CD4-positive, alpha-beta T cell treated with Interleukin-15 for 4 hours (primary cell): ENCODE results near the gene RAB7B.
"Not testable (repeated sequence)": the region's sequence is repeated elsewhere in the genome, so short reads cannot be mapped to it uniquely, and the experiment has no call there.

Source experiments
- DNase-seq: peaks from one replicate; pipeline ENCODE4 v3.0.0-alpha.2; 2020; ENCODE audit warnings: low spot score

Gene RAB7B

GRCh38 chr1:205996641-205997040 lies 6.6 kb downstream of the RAB7B start:
- not testable (repeated sequence) for DNase-seq

GRCh38 chr1:205994346-205994745 lies 8.8 kb downstream of the RAB7B start:
- DNase-seq: no peak

DNA sequence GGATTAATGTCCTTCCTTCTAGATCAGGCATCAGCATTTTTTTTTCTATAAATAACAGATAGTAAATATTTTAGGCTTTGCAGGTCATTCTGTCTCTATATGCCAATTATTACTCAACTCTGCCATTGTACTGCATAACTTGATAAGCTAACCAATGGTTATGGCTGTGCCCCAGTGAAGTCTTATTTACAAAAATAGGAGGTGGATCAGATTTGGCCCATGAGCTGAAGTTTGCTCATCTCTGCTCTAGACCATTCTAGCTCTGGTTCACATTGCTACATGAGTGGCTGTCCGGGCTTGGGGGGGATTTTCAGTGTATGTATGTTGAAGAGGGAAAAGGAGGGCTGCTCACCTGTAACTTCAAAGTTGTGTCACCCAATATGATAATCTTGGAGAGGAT lies 10.1 kb downstream of the RAB7B start:
- DNase-seq: no peak

- no peak for DNase-seq
Measured at GRCh38 chr1:205992218-205992882, 10.8 kb downstream of the RAB7B start.

- DNase-seq: no peak
Measured at GRCh38 chr1:205991237-205991636, 12.0 kb downstream of the RAB7B start.

GRCh38 chr1:205990226-205990625 lies 13.0 kb downstream of the RAB7B start:
- no peak for DNase-seq

- no peak for DNase-seq
Measured at GRCh38 chr1:205989786-205990185, 13.4 kb downstream of the RAB7B start.

DNA sequence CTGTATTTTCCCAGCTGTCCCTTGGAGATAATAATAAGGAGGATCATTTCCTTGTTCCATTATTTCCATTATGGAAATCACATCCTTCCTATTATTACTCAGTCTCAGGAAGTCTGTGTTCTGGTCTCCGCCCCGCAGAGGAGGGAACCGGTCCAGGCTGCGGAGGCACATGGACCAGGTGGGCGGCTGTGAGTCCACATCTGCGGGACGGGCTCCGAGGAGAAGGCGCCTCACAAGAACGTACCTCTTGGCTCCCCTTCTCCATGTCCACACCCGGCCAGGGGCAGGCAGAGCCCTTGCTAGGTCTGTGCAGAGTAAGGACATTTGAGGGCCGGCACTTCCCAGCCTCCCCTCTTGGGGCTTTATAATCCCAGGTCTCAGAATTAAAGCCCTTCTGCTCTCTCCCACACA lies 14.6 kb downstream of the RAB7B start:
- no peak for DNase-seq

DNA sequence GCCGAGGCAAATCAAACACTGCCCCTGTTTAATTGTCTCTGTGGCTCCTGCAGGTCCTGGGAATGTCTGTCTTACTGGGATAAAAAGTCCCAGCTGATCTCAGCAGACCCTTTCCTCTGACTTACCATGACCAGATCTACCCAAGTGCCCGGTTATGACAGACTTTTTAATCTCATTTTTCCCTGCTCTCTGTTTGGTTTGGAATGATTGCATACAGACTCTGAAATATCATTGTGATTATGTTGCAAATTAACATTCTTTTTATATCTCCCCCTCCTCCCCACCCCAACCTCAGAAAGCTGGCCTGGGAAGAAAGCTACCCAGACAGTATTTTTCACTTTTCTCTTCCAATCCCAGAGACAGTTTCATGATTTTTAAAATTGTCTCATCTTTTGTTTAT lies 16.3 kb downstream of the RAB7B start:
- no peak for DNase-seq

- no peak for DNase-seq
Measured at GRCh38 chr1:205986292-205986691, 16.9 kb downstream of the RAB7B start.

DNA sequence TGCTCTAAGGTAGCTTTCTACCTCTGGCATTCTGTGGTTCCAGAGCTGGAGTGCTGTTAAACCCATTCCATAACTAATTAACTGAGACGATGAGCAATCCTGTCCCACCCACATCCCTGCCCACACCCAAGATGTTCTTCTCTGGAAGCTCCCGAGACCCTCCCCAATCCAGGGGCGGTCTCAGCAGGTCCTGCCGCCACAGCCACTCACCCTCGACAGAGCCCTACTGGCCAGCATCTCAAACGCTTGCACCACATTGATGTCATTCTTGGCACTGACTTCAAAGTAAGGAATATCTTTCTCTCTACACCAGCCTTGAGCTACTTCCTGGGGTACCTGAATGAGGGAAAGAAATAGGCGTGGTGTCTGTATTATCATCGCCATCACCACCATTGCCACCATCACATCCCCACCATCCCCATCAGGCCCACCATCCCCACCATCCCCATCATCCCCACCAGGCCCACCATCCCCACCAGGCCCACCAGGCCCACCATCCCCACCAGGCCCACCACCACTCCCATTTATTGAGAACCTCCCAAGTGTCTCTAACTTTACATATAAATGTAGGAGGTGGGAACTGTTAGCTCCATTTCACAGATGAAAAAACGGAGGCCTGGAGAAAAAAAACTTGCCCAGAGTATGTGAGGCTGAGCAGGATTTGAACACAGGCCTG lies 17.7 kb downstream of the RAB7B start:
- DNase-seq: no peak

DNA sequence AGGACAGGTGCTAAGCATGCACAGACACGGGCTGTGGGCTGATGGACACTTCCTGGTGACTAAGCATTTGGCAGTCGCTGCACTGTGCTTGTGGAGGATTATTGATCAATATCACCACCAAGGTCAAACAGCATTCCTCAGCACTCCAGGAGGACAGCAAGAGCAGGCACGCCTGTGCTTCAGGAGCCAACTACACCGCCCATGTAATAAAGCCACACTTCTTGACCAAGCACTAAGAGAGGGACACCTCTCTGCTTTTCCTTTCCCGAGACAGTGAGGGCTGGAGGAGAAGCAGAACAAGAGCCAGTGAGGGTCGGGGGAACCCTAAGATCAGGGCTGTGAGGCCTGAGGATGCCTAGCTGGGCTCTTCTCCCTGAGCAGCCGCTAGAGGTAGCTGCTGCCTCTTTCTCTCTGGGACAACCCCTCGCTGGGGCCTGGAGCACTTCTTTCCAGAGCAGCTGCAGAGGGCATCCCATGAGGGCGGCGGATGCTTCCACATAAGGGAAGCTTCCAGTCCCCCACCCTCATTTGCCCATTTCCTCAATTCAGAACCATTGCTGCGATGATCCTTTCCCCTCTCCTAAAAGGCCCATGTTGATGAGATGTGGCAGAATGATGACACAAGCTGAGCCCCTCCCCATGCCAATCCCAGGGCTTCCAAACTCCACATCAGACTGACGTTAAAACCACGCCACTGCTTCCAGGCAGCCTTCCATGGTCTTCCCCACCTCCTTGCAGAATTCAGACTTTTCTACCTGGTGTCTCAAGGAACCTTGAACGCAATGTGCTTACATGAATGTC lies 19.1 kb downstream of the RAB7B start:
- DNase-seq: no peak

GRCh38 chr1:205981257-205981656 lies 21.9 kb downstream of the RAB7B start:
- DNase-seq: no peak

DNA sequence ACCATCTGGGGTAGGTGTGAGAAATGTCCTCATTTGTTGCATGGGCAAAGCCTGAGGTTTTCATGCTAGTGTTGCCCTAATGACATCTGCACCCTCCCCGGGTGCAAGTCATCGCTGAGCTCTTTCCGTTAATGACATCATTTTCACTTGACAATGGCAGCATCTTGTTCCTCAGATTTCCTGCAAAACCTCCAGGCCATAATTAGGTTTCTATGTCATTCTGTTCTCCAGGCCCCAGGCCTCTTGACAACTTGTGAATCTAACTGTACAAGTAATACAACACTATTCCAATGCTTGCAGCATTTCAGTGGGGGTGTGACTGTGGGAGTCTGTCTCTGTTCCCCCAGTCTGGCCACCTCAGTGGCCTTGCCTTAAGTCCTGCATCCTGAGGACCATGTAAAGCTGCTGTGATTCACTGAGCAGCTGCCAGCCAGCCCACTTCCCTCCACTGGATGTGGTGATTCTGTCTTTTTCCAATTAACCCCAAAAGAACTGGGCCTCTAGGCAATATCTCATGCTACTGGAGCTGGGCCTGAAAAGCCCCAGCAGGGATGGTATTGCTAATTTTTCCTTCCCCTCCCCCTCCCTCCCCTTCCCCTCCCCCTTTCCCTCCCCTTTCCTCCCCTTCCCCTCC lies 22.8 kb downstream of the RAB7B start:
- DNase-seq: no peak

DNA sequence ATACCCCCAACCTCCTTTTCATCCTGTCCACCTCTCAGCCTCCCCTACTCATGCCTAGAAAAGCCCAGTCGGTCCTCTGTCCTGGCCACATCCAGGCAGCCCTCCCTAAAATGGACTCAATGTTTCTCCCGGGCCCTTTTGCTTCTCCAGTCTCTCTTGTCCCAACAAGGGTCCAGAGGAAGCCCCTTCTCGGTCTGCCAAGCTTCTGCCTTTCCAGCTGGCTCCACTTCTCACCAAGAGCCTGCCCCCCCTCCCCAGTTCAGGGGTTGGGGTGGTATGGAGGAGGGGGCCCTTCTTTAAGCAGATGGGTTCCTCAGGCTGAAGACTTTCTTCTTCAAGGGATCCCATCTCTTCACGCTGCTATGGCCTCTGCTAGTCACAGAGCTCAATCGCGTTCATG lies 23.9 kb downstream of the RAB7B start:
- DNase-seq: no peak

DNA sequence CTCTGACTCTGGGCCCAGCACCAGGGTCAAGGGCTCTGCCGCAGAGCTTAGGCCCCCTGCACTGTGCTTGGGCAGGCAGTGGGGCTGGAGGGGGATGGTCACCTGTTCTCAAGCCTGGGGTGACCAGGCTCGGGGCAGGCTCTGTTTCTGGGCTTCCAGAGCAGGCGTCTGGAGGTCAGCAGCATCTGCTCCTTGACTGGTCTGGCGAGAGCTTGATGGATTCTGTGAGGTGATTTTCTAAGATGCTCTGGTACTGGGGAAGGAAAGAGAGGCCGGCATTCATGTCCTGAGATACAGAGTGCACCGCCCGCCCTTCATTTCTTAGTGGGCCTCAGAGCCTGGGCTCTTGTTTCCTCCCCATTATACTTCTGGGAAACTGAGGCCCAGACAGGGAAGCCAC lies 24.5 kb downstream of the RAB7B start:
- no peak for DNase-seq

- DNase-seq: peak; percentile 72
Measured at GRCh38 chr1:205977402-205978014, 25.7 kb downstream of the RAB7B start.

GRCh38 chr1:205976708-205977401 lies 26.3 kb downstream of the RAB7B start:
- no peak for DNase-seq

DNA sequence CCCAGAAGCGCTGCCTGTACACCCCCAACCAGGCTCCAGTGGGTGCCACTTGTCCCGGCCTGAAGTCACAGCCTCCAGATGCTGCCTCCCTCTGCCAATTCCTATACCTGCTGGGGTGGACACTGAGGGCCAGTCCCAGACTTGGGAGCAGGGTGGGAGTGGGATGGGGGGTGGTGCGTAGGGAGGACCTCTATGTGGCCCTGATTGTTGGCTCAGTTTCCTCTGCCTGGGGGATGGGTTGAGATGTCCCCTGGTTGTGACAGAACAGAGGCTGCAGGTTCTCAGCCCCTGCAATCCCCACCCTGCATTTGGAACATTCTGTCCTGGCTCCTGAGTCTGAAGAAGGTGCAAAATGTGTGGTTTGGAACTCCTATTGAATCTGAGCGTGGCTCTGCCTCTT lies 27.2 kb downstream of the RAB7B start:
- DNase-seq: no peak

- DNase-seq: no peak
Measured at GRCh38 chr1:205975387-205975998, 27.7 kb downstream of the RAB7B start.

- no peak for DNase-seq
Measured at GRCh38 chr1:205974712-205975111, 28.5 kb downstream of the RAB7B start.
